ENCODE measurements around the gene NOP10.

NOP10 gene

GRCh38 chr15:34331809-34332208 is 11.1 kb downstream of the NOP10 start:
- peak overlapping the region; percentile 91 for H3K9ac ChIP-seq (ENCODE audit: low read depth, low read length, poor library complexity, severe bottlenecking)
- H2AFZ ChIP-seq (ENCODE audit: low read length) = no peak overlapping the region
- no peaks in the 10 kb centered on the region for H3K36me3 ChIP-seq (ENCODE audit: insufficient read depth, low read length)
- H3K4me3 ChIP-seq (ENCODE audit: low read length, poor library complexity, severe bottlenecking) = peak overlapping the region; percentile 84
- peak overlapping the region; percentile 75 for H3K4me2 ChIP-seq (ENCODE audit: low read depth, low read length, poor library complexity, severe bottlenecking)
- H3K9me2 ChIP-seq (replicated peaks; ENCODE audit: low read depth, low read length) = no peaks in the 10 kb centered on the region
- peaks cover 93% of the 10 kb centered on the region for H3K79me2 ChIP-seq (ENCODE audit: insufficient read depth, low read length)
- H4K20me1 ChIP-seq (ENCODE audit: insufficient read depth, low read length, poor library complexity, severe bottlenecking) = no peaks in the 10 kb centered on the region
- peaks cover 34% of the 10 kb centered on the region for H3F3A ChIP-seq (ENCODE audit: low read depth)
- no peaks in the 10 kb centered on the region for H3K9me3 ChIP-seq (ENCODE audit: insufficient read depth, low read depth, low read length)
- no peak for TF ChIP-seq EZH2phosphoT487 (IDR thresholded peaks at IDR 0.05; ENCODE audit: borderline replicate concordance)
- no peak for TF ChIP-seq CTCF (conservative IDR thresholded peaks at IDR 0.05; ENCODE audit: low read length)
- H3K27me3 ChIP-seq (ENCODE audit: insufficient read depth, low read length, poor library complexity, severe bottlenecking) = no peaks in the 10 kb centered on the region
- peaks cover 79% of the 10 kb centered on the region for H3K4me1 ChIP-seq (ENCODE audit: insufficient read depth, low read length, poor library complexity, severe bottlenecking)

GRCh38 chr15:34330279-34330678 is 12.7 kb downstream of the NOP10 start:
- H3K9me2 ChIP-seq (replicated peaks; ENCODE audit: low read depth, low read length) = no peaks in the 10 kb centered on the region
- TF ChIP-seq CTCF (conservative IDR thresholded peaks at IDR 0.05; ENCODE audit: low read length) = no peak
- TF ChIP-seq EZH2phosphoT487 (IDR thresholded peaks at IDR 0.05; ENCODE audit: borderline replicate concordance) = no peak
- peaks cover 93% of the 10 kb centered on the region for H3K79me2 ChIP-seq (ENCODE audit: insufficient read depth, low read length)
- H3K4me2 ChIP-seq (ENCODE audit: low read depth, low read length, poor library complexity, severe bottlenecking) = peak overlapping the region; percentile 75
- peak overlapping the region; percentile 91 for H3K9ac ChIP-seq (ENCODE audit: low read depth, low read length, poor library complexity, severe bottlenecking)
- peaks cover 28% of the 10 kb centered on the region for H3F3A ChIP-seq (ENCODE audit: low read depth)
- no peaks in the 10 kb centered on the region for H3K9me3 ChIP-seq (ENCODE audit: insufficient read depth, low read depth, low read length)
- no peaks in the 10 kb centered on the region for H3K27me3 ChIP-seq (ENCODE audit: insufficient read depth, low read length, poor library complexity, severe bottlenecking)
- H3K4me1 ChIP-seq (ENCODE audit: insufficient read depth, low read length, poor library complexity, severe bottlenecking) = peaks cover 79% of the 10 kb centered on the region
- H4K20me1 ChIP-seq (ENCODE audit: insufficient read depth, low read length, poor library complexity, severe bottlenecking) = no peaks in the 10 kb centered on the region
- peak overlapping the region; percentile 84 for H3K4me3 ChIP-seq (ENCODE audit: low read length, poor library complexity, severe bottlenecking)
- H3K36me3 ChIP-seq (ENCODE audit: insufficient read depth, low read length) = no peaks in the 10 kb centered on the region
- H2AFZ ChIP-seq (ENCODE audit: low read length) = no peak overlapping the region

- H3K9me3 ChIP-seq (ENCODE audit: insufficient read depth, low read depth, low read length) = no peaks in the 10 kb centered on the region
- H3F3A ChIP-seq (ENCODE audit: low read depth) = peaks cover 17% of the 10 kb centered on the region; the same call in 1 of the 2 replicates
- H2AFZ ChIP-seq (ENCODE audit: low read length) = no peak overlapping the region
- H3K9ac ChIP-seq (ENCODE audit: low read depth, low read length, poor library complexity, severe bottlenecking) = peak overlapping the region; percentile 91
- no peaks in the 10 kb centered on the region for H3K27me3 ChIP-seq (ENCODE audit: insufficient read depth, low read length, poor library complexity, severe bottlenecking)
- H3K9me2 ChIP-seq (replicated peaks; ENCODE audit: low read depth, low read length) = no peaks in the 10 kb centered on the region
- no peaks in the 10 kb centered on the region; the same call in 1 of the 2 replicates for H3K36me3 ChIP-seq (ENCODE audit: insufficient read depth, low read length)
- peak overlapping the region; percentile 84 for H3K4me3 ChIP-seq (ENCODE audit: low read length, poor library complexity, severe bottlenecking)
- peaks cover 74% of the 10 kb centered on the region for H3K4me1 ChIP-seq (ENCODE audit: insufficient read depth, low read length, poor library complexity, severe bottlenecking)
- no peaks in the 10 kb centered on the region for H4K20me1 ChIP-seq (ENCODE audit: insufficient read depth, low read length, poor library complexity, severe bottlenecking)
- peaks cover 93% of the 10 kb centered on the region for H3K79me2 ChIP-seq (ENCODE audit: insufficient read depth, low read length)
- TF ChIP-seq CTCF (conservative IDR thresholded peaks at IDR 0.05; ENCODE audit: low read length) (no peak), EZH2phosphoT487 (IDR thresholded peaks at IDR 0.05; ENCODE audit: borderline replicate concordance) (no peak)
- H3K4me2 ChIP-seq (ENCODE audit: low read depth, low read length, poor library complexity, severe bottlenecking) = peak overlapping the region; percentile 75
Observed at GRCh38 chr15:34329006-34329405, 13.9 kb downstream of the NOP10 start.
